Fibroblast of upper back skin (primary cell): ENCODE data around the gene RNF40.
"Not testable (repeated sequence)": the region's sequence is repeated elsewhere in the genome, so short reads cannot be mapped to it uniquely, and the experiment has no call there.

Source experiments
- DNase-seq: peaks from one replicate; pipeline ENCODE4 v3.0.0-alpha.2; 2013

The RNF40 gene

GRCh38 chr16:30783280-30784109, 21.4 kb downstream of the RNF40 start:
- DNase-seq = no peak

- no peak for DNase-seq
Observed at GRCh38 chr16:30784215-30784614, 22.1 kb downstream of the RNF40 start.

DNA sequence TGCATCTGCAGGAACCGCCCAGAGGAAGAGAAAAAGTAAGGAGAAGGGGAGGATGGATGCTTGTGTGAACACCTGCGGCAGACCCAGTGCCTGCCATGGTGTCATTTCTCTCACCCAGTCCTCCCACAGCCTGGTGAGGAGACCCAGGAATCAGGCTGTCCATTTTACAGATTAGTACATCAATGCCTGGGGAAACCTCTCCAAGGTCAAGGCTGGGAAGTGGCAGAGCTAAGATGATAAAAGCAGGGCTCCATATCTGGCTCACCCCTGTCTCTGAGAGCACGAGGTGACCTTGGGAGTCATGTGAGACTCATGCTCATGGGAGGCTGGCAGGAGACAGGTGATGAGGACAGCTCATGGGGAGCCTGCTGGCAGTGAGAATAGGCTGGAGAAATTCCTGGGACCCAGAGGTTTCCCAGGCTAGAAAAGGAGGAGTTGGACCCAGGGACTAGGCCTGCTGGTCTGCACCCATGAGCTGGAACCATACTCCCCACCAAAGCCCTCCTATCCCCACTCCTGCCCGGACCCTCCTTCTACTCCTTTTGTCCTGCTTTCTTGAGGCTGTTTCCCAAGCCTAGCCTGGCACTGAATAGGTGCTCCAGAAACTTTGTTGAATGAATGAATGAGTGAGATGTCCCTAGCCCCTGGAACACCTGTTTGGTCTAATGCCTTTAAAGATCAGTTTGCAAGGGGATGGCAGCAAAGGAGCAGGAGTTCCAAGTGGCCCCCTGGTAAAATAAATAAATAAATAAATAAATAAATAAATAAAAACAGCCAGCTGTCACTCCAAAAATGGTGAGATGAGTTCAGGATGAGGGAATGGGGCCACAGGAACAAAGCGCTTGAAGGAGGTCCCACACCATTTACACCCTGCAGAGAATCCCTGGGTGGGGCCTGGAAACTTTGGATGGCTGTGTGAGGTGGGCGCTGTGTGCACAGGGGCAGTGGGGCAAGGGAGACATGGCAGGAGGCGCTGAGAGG, 23.3 kb downstream of the RNF40 start:
- no peak for DNase-seq

GRCh38 chr16:30786115-30786935, 24.2 kb downstream of the RNF40 start:
- peak; percentile 54 for DNase-seq

GRCh38 chr16:30786936-30787612, 25.0 kb downstream of the RNF40 start, which contains the start of gene ZNF629:
Gene ZNF629 (minus strand): TSS chr16:30787205. CDS start chr16:30784482, 2,723 bp downstream.
- DNase-seq = peak; percentile 70

DNA sequence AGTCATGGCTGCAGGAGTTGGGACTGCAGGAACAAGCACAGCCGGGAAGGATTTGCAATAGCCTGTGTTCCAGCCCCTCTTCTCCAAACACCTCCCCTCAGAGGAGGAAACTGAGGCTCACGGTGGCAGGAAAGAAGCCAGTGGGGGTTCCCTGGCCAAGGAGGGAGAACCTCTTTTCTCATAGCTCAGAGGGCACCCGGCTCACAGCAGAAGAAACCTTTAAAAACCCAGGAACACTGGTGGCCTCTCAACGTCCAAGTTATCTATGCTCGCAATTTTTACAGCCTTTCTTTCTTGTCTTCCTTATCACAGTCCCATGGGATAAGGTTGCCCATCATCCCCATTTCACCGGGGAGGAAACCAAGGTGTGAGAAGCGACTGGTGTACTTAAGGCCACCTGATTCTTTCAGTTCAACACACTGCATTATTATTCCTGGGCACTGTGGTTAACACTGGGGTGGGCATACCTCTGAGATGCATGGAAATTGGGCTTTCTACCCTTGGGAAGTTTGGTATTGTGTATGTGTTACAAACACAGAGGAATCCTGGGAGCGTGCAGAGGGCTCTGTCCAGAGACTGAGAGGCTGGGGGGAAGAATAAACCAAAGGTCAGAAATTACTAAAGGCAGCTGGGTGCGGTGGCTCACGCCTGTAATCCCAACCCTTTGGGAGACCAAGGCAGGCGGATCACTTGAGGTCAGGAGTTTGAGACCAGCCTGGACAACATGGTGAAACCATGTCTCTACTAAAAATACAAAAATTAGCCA, 25.7 kb downstream of the RNF40 start:
- DNase-seq = no peak

GRCh38 chr16:30793508-30794069, 31.5 kb downstream of the RNF40 start:
- DNase-seq = no peak

GRCh38 chr16:30794634-30795033, 32.5 kb downstream of the RNF40 start:
- DNase-seq = no peak

GRCh38 chr16:30797670-30798309, 35.7 kb downstream of the RNF40 start:
- no peak for DNase-seq

GRCh38 chr16:30802936-30803335, 40.8 kb downstream of the RNF40 start:
- no peak for DNase-seq

DNA sequence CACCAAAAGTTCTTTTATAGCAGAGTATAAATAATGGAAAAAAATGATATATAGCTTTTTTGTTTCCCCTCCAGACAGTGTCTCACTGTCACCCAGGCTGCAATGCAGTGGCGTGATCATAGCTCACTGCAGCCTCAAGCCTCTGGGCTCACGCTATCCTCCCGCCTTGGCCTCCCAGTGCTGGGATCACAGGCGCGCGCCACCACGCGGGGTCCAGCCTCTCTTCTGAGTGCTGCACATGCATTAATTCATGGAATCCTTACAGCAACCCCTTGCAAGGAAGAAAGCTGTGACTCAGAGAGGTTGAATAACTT, 42.9 kb downstream of the RNF40 start:
- no peak for DNase-seq

- peak; percentile 77 for DNase-seq
Observed at GRCh38 chr16:30805370-30806169, 43.4 kb downstream of the RNF40 start.

- DNase-seq = no peak
Observed at GRCh38 chr16:30808146-30808545, 46.0 kb downstream of the RNF40 start.

DNA sequence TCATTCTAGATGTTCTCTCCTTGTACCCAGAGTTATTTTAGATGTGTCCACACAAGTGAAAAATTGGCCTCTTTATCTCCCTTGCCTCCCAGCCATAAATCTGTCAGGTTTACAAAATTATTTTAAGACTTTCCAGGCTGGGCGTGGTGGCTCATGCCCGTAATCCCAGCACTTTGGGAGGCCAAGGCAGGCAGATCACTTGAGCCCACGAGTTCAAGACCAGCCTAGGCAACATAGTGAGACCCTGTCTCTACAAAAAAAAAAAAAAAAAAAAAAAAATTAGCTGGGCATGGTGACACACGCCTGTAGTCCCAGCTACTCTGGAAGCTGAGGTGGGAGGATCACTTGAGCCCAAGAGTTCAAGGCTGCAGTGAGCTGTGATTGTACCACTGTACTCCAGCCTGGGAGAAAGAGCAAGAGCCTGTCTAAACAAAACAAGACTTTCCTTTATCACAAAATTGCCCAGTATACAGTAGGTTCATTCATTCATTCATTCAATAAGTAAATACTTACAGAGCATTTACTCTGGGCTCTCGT, 46.8 kb downstream of the RNF40 start:
- DNase-seq = not testable (repeated sequence)

DNA sequence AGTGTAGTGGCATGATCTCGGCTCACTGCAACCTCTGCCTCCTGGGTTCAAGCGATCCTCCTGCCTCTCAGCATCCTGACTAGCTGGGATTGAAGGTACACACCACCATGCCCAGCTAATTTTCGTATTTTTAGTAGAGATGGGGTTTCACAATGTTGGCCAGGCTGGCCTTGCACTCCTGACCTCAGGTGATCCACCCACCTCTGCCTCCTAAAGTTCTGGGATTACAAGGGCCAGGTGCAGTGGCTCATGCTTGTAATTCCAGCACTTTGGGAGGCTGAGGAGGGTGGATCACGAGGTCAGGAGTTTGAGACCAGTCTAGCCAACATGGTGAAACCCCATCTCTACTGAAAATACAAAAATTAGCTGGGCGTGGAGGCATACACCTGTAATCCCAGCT, 47.6 kb downstream of the RNF40 start:
- not testable (repeated sequence) for DNase-seq

DNA sequence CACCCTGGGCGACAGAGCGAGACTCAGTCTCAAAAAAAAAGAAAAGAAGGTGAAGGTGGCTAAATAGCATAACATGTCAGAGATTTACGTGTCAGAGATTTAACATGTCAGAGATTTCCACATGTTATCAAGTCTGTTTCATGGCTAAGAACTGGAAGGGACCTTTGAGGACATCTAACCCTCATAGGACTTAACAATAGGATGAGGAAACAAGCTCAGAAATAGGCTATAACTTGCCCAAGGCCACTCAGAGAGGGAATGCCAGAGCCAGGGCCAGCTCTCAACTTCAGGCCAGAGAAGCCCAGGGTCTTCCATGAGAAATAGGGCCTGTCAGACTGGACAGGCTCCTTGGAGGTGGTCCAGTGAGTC, 51.7 kb downstream of the RNF40 start:
- no peak for DNase-seq

- no peak for DNase-seq
Observed at GRCh38 chr16:30816769-30817168, 54.6 kb downstream of the RNF40 start.

DNA sequence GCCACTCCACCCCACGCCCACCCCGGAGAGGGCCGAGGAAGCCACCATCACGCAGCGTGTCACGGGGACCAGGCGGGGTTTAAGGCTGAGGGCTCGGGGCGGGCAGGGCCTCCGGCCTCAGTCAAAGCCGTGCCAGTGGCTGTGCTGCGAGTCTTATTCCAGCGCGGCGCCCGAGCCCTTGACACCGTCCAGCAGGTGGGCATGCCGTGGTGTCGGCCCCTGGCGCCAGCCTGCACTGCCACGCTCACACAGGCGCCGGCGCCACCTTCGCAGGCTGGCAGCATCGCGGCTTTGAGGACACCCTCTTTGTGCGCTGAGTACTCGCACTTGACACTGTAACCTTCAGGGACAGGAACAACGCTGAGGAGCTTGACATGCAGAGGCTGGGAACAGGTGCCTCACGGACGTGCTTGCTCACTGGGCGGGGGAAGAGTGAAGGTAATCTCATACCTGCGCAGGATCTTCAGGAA, 58.9 kb downstream of the RNF40 start:
- no peak for DNase-seq

DNA sequence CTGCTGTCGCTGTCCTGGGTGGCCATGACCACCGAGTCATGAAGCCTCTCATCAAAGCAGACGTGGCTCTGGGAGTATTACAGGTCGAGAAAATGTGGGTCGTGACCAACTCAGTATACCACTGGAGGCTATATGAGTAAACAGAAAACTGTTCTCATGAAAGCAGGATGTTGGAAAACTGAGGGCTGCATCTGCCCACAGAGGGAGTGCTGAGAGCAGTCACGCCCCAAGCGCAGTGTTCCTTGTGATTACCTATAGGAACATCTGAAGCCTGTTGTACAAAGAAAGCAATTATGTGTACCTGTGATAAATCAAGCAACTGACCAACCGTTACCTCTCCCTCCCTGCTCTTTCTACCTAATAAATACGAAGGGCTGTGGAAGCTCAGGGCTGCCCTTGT, 59.3 kb downstream of the RNF40 start:
- DNase-seq = not testable (repeated sequence)
